H9 (cell line): ENCODE data around the gene PDPR. TPM values are rescaled to one million over a fixed set of nuclear protein-coding genes. Genes with fewer than 3 reads are reported as not detected.
"Not testable (repeated sequence)": the region's sequence is repeated elsewhere in the genome, so short reads cannot be mapped to it uniquely, and the experiment has no call there.

ENCODE experiments used
- DNase-seq: peaks from one replicate; pipeline ENCODE4 v3.0.0-alpha.2; 2017
- H2AFZ ChIP-seq: one replicate; pipeline ENCODE4 v1.6.1; 2013; ENCODE audit warnings: mild to moderate bottlenecking, low read length, control low read depth, moderate library complexity
- H2AK5ac ChIP-seq: 2 replicates; pipeline ENCODE4 v1.6.1; 2013; ENCODE audit warnings: low read length, control low read depth, mixed read lengths; ENCODE audit not compliant: insufficient read length
- H2BK120ac ChIP-seq: one replicate; pipeline ENCODE4 v1.6.1; 2013; ENCODE audit warnings: low read depth, mild to moderate bottlenecking, low read length, control low read depth, inconsistent platforms; ENCODE audit not compliant: poor library complexity, severe bottlenecking
- H2BK12ac ChIP-seq: 2 replicates; pipeline ENCODE4 v1.6.1; 2013; ENCODE audit warnings: low read length, control low read depth, mixed read lengths, low read depth; ENCODE audit not compliant: insufficient read length
- H2BK15ac ChIP-seq: 2 replicates; pipeline ENCODE4 v1.6.1; 2013; ENCODE audit warnings: low read depth, low read length, control low read depth
- H2BK20ac ChIP-seq: one replicate; pipeline ENCODE4 v1.6.1; 2013; ENCODE audit warnings: low read depth, mild to moderate bottlenecking, low read length, control low read depth, inconsistent platforms; ENCODE audit not compliant: poor library complexity, severe bottlenecking
- H2BK5ac ChIP-seq: 2 replicates; pipeline ENCODE4 v1.6.1; 2013; ENCODE audit warnings: low read length, control low read depth, mixed read lengths; ENCODE audit not compliant: insufficient read length
- H3K14ac ChIP-seq: 2 replicates; pipeline ENCODE4 v1.6.1; 2013; ENCODE audit warnings: low read length, control low read depth; ENCODE audit not compliant: insufficient read depth
- H3K18ac ChIP-seq: 2 replicates; pipeline ENCODE4 v1.6.1; 2013; ENCODE audit warnings: low read depth, mild to moderate bottlenecking, mixed read lengths, low read length, control low read depth; ENCODE audit not compliant: insufficient read length
- H3K23ac ChIP-seq: 2 replicates; pipeline ENCODE4 v1.6.1; 2013; ENCODE audit warnings: low read length, control low read depth, mixed read lengths, low read depth; ENCODE audit not compliant: insufficient read length
- H3K23me2 ChIP-seq: 2 replicates; pipeline ENCODE4 v1.6.1; 2013; ENCODE audit warnings: low read depth, mild to moderate bottlenecking, mixed read lengths, low read length, control low read depth; ENCODE audit not compliant: insufficient read length, poor library complexity, severe bottlenecking
- H3K27ac ChIP-seq: 2 replicates; pipeline ENCODE4 v1.5.1; 2013; ENCODE audit warnings: low read length, control low read depth, mixed read lengths, low read depth; ENCODE audit not compliant: insufficient read length
- H3K27me3 ChIP-seq: 2 replicates; pipeline ENCODE4 v1.6.1; 2013; ENCODE audit warnings: low read length, control low read depth, inconsistent platforms; ENCODE audit not compliant: insufficient read depth
- H3K4ac ChIP-seq: 2 replicates; pipeline ENCODE4 v1.6.1; 2013; ENCODE audit warnings: low read depth, mild to moderate bottlenecking, control low read depth, inconsistent platforms, low read length, moderate library complexity
- H3K4me1 ChIP-seq: 2 replicates; pipeline ENCODE4 v1.6.1; 2013; ENCODE audit warnings: low read length, control low read depth, inconsistent platforms; ENCODE audit not compliant: insufficient read depth
- H3K4me2 ChIP-seq: 2 replicates; pipeline ENCODE4 v1.6.1; 2013; ENCODE audit warnings: low read length, control low read depth, mixed read lengths; ENCODE audit not compliant: insufficient read length, insufficient read depth
- H3K56ac ChIP-seq: 2 replicates; pipeline ENCODE4 v1.6.1; 2013; ENCODE audit warnings: low read depth, mild to moderate bottlenecking, mixed read lengths, low read length, control low read depth; ENCODE audit not compliant: insufficient read length
- H3K79me1 ChIP-seq: 2 replicates; pipeline ENCODE4 v1.6.1; 2013; ENCODE audit warnings: low read depth, mild to moderate bottlenecking, moderate library complexity, low read length, control low read depth, inconsistent platforms; ENCODE audit not compliant: insufficient read depth, poor library complexity, severe bottlenecking
- H3K79me2 ChIP-seq: 2 replicates; pipeline ENCODE4 v1.6.1; 2013; ENCODE audit warnings: low read length, control low read depth, inconsistent platforms; ENCODE audit not compliant: insufficient read depth
- H3K9ac ChIP-seq: 2 replicates; pipeline ENCODE4 v1.6.1; 2013; ENCODE audit warnings: low read length, control low read depth, mixed read lengths; ENCODE audit not compliant: insufficient read length; ENCODE audit errors: extremely low read depth
- H3K9me3 ChIP-seq: one replicate; pipeline ENCODE4 v1.6.1; 2013; ENCODE audit warnings: low read depth, low read length, inconsistent platforms; ENCODE audit not compliant: control insufficient read depth
- H3T11ph ChIP-seq: one replicate; pipeline ENCODE4 v1.6.1; 2013; ENCODE audit warnings: mild to moderate bottlenecking, low read length, control low read depth, inconsistent platforms
- H4K20me1 ChIP-seq: one replicate; pipeline ENCODE4 v1.6.1; 2013; ENCODE audit not compliant: control insufficient read depth, insufficient read length, insufficient read depth
- H4K5ac ChIP-seq: 2 replicates; pipeline ENCODE4 v1.6.1; 2013; ENCODE audit warnings: low read depth, mild to moderate bottlenecking, mixed read lengths, low read length, control low read depth; ENCODE audit not compliant: insufficient read length
- H4K8ac ChIP-seq: replicated peaks from 2 replicates; pipeline ENCODE4 v1.6.1; 2013; ENCODE audit warnings: low read length, control low read depth, mixed read lengths, low read depth; ENCODE audit not compliant: insufficient read length
- H4K91ac ChIP-seq: 2 replicates; pipeline ENCODE4 v1.6.1; 2013; ENCODE audit warnings: low read depth, mild to moderate bottlenecking, moderate library complexity, mixed read lengths, low read length, control low read depth; ENCODE audit not compliant: insufficient read length
- H3K27ac Mint-ChIP-seq, 3 experiments: 2 replicates in 2 of 3; 3 replicates in 1 of 3; pipeline ENCODE4 v1.8.0; 2020 to 2021; ENCODE audit warnings: mixed read lengths in 3 of 3, mild to moderate bottlenecking in 1 of 3, moderate library complexity in 1 of 3
- H3K27me3 Mint-ChIP-seq: 2 replicates; pipeline ENCODE4 v1.8.0; 2021; ENCODE audit warnings: low read depth, mild to moderate bottlenecking, moderate library complexity, mixed read lengths
- H3K36me3 Mint-ChIP-seq, 3 experiments: 2 replicates in 2 of 3; 3 replicates in 1 of 3; pipeline ENCODE4 v1.8.0; 2020 to 2021; ENCODE audit warnings: low read depth in 3 of 3, mixed read lengths in 3 of 3; ENCODE audit not compliant: insufficient read depth in 1 of 3
- H3K4me1 Mint-ChIP-seq, 2 experiments: 2 replicates each; pipeline ENCODE4 v1.8.0; 2020; ENCODE audit warnings: mixed read lengths in 2 of 2
- H3K4me3 Mint-ChIP-seq, 2 experiments: 2 replicates in 1 of 2; 3 replicates in 1 of 2; pipeline ENCODE4 v1.8.0; 2020 to 2021; ENCODE audit warnings: mild to moderate bottlenecking in 2 of 2, mixed read lengths in 2 of 2, moderate library complexity in 1 of 2
- H3K9me3 Mint-ChIP-seq, 2 experiments: 2 replicates in 1 of 2; 3 replicates in 1 of 2; pipeline ENCODE4 v1.8.0; 2020; ENCODE audit warnings: mild to moderate bottlenecking in 2 of 2, mixed read lengths in 2 of 2, moderate library complexity in 1 of 2
- WGBS: extraction: QIAGEN DNeasy Blood & Tissue Kit; methylation state at CpG from one replicate; pipeline ENCODE4 v1.1.7; 2013; ENCODE audit warnings: missing lambda C conversion rate, low lambda C conversion rate, mixed read lengths; ENCODE audit not compliant: insufficient read length; ENCODE audit errors: extremely low coverage; 5-methylcytosine and 5-hydroxymethylcytosine counted together
- total RNA-seq: library from RNA; stranded (reverse); gene quantifications from 2 replicates; pipeline ENCODE4 v1.2.1, GENCODE V29; 2021

PDPR gene
- total RNA-seq, 1 experiment from 2014 or later: 37.2 TPM

DNA sequence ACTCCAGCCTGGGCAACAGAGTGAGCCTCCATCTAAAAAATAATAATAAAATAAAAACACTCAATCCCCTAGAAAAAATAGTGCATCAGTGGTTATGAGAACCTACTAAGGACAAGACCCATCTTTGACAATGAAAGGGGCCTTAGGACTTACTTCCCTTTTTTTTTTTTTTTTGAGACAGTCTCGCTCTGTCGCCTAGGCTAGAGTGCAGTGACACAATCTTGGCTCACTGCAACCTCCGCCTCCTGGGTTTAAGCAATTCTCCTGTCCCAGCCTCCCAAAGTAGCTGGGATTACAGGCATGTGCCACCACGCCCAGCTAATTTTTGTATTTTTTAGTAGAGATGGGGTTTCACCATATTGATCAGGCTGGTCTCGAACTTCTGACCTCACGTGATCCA lies 2.0 kb upstream of the PDPR start:
- no CpG with 5 or more reads among the region's 6 CpGs for WGBS

GRCh38 chr16:70113599-70113981 lies 542 bp upstream of the PDPR start:
- H3K79me1 ChIP-seq, H4K20me1 ChIP-seq, H3T11ph ChIP-seq, H3K9ac ChIP-seq, H3K27me3 ChIP-seq, H2BK15ac ChIP-seq, H3K18ac ChIP-seq, DNase-seq, H3K9me3 Mint-ChIP-seq, H4K5ac ChIP-seq, H3K27ac ChIP-seq, H3K79me2 ChIP-seq, H3K56ac ChIP-seq, H3K4me1 ChIP-seq, H2BK5ac ChIP-seq, H3K23me2 ChIP-seq, H3K14ac ChIP-seq, H2BK120ac ChIP-seq, H3K4me1 Mint-ChIP-seq, H2AK5ac ChIP-seq, H3K4ac ChIP-seq, H4K91ac ChIP-seq, H3K27ac Mint-ChIP-seq, H3K23ac ChIP-seq, H2AFZ ChIP-seq, H2BK20ac ChIP-seq, H2BK12ac ChIP-seq, H3K9me3 ChIP-seq, H4K8ac ChIP-seq, H3K27me3 Mint-ChIP-seq: not testable (repeated sequence)
- Mint-ChIP-seq H3K4me3 (peak overlapping the region; percentile 88 to 94), H3K36me3 (peaks cover 0 to 12% (median 11%) of the 10 kb centered on the region in 3 experiments; a peak in 5 of 7 replicates)
- peak overlapping the region; percentile 21 for H3K4me2 ChIP-seq
- WGBS: no CpG with 5 or more reads among the region's 15 CpGs

More for the DNA sequence above, 2.0 kb upstream of the PDPR start:
- not testable (repeated sequence) for H3K9ac ChIP-seq, H3K14ac ChIP-seq, H2AK5ac ChIP-seq, H4K5ac ChIP-seq, H3K23ac ChIP-seq, H3K4ac ChIP-seq, H3T11ph ChIP-seq, H3K27me3 Mint-ChIP-seq, DNase-seq, H3K4me3 Mint-ChIP-seq, H3K27ac ChIP-seq, H3K4me2 ChIP-seq, H4K20me1 ChIP-seq, H3K27me3 ChIP-seq, H4K91ac ChIP-seq, H4K8ac ChIP-seq, H3K4me1 ChIP-seq, H3K36me3 Mint-ChIP-seq, H2AFZ ChIP-seq, H2BK15ac ChIP-seq, H3K9me3 Mint-ChIP-seq, H3K79me2 ChIP-seq, H3K56ac ChIP-seq, H2BK20ac ChIP-seq, H3K4me1 Mint-ChIP-seq, H2BK120ac ChIP-seq, H3K79me1 ChIP-seq, H3K9me3 ChIP-seq, H2BK5ac ChIP-seq, H3K18ac ChIP-seq, H2BK12ac ChIP-seq, H3K23me2 ChIP-seq, H3K27ac Mint-ChIP-seq
